HG03469 (cell line): Measurements from ENCODE around the gene CNGA1.

Source experiments
- ATAC-seq: cut with Tn5 transposase; IDR thresholded peaks from one replicate; pipeline ENCODE4 v1.9.1; 2021; ENCODE audit warnings: mild to moderate bottlenecking, moderate library complexity, moderate number of reproducible peaks; ENCODE audit not compliant: unreplicated experiment

CNGA1 gene

GRCh38 chr4:47913861-47914219, 102.6 kb downstream of the CNGA1 start:
- peak; percentile 9 for ATAC-seq

DNA sequence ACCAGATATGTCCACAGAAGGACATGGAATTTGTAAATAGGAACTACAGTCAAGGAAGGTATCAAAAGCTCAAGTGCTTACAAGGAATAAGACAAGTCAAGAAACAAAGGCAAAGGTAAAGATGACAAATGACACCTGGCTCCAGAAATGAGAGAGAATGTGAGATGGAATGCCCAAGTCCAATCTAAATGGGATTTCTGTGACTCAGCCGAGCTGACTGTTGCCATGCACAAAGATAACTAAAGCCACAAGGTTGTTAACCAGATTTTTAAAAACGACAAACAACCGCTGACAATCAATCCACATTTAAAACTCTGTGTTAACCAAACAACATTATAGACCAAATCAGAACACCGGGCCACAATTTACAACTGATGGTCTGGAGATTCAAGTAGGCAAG, 103.2 kb downstream of the CNGA1 start:
- ATAC-seq: no peak

DNA sequence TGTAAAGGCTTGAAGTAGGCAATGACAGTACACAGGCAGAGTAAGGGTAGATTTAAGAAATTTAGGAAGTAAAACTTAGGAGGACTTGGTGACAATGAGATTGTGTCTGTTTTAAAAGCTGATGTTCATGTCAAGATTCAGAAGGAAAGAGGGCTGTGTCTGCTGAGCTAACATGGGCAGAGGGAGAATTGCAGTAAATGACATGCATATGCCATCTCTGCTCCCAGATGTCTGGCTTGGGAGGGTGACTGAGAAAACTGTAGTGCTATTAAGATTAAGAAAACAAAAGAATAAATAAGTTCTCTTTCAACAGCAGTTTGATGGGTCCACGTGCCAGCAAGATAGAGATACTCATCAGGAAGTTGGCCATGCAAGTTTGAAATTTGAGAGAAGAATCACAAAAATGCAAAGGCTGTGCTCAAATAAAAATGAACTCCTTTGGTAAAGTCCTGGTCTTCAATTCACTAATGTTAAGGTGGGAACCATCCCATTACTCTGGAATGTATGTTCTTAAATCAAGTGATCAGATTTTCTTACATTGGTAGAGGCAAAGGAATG, 109.3 kb downstream of the CNGA1 start:
- no peak for ATAC-seq

GRCh38 chr4:47899639-47900038, 116.8 kb downstream of the CNGA1 start:
- ATAC-seq: no peak

DNA sequence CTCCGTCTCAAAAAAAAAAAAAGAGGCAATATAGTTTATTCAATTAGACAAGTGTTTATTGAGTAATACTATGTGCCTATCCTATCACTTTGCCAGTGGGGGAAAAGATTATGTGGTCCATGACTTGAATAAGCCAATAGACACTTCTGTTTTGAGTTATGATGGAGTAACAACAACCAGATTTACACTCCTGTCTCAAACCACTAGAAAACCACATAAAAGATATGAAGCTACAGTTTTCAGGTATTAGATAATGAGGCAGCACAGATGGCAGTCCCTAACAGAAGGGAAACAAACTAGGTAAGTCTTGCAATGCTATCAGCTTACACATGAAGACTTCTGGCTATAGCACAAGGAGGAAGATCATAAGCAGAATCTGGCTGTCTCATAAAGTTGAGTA, 124.6 kb downstream of the CNGA1 start:
- no peak for ATAC-seq
